ENCODE results near the gene ARHGEF11.

Gene ARHGEF11

DNA sequence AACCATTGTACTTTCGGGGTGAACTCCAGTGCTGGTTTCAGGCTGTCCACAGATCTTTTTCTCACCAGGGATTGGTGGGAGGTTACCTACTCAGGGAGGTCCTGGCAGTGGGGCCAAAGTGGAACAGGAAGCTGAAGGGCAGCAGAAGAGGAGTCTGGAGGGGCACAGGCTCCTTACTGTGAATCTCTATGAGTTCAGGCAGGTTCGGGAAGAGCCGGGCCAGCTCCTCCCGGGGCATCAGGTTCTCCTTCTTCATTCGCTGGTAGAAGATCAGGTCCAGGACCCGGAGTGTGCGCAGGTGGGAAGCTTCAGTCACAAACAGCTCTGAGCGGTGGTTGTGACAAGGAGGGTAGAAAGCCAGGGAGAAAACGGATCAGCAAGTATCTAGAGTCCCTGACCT is 98.4 kb downstream of the ARHGEF11 start:
- DNase-seq = no peak

- no peak for DNase-seq
Observed at GRCh38 chr1:156945881-156946661, 99.5 kb downstream of the ARHGEF11 start.

DNA sequence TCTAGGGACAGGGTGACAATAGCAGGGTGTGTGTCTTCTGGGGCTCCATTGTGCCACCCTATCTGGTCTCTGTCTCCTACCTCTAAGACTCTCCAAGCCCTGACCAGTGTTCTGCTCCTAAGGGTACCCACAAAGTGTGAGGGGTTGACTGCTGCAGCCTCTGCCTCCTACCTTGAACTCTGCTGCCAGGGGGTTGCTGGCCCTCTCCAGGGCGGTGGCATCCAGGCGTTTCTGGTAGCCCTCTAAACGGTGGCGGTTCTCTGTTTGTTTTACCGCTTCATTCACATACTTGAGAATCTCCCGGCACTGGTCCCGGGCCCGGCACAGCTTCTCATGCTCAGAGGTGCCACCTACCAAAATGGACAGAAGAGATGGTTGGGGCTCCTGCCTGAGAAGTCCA is 100.7 kb downstream of the ARHGEF11 start:
- no peak for DNase-seq

DNA sequence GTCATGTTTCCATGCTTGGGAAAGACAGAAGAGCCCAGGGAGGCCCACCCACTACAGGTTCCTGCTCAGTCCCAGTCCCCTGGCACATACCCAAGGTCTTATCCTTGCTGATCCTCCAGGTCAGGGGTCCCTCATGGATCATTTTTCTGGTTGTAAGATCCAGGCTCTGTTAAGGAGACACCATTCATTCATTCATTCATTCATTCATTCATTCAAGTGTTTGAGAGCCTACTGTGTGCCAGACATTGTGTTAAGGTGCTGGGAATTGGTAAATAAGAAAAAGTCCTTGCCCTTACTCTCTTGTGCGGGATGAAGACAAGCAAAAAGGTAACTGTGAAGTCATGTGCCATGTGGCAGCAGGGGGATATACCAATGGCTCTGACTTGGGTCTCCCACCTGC is 101.3 kb downstream of the ARHGEF11 start:
- DNase-seq = no peak

DNA sequence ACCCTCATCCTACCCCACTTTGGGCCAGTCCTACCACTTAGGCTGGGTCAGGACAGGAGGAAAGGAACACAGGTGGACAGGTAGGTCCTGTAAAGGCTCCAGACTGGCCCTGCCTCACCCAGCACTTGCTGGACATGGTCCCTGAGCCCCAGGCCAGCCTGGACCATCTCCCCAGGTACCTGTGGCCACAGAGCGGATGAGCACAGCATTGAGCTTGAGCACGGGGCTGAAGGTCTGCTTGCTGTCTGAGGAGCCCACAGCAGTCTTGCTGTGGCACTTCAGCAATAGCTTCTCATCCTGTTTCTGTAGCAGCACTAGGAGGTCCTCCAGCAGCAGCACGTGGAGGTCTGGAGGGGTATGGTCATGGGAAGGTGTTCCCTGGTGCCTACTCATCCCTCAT is 101.8 kb downstream of the ARHGEF11 start:
- no peak for DNase-seq

GRCh38 chr1:156942576-156942975 is 103.0 kb downstream of the ARHGEF11 start:
- no peak for DNase-seq

DNA sequence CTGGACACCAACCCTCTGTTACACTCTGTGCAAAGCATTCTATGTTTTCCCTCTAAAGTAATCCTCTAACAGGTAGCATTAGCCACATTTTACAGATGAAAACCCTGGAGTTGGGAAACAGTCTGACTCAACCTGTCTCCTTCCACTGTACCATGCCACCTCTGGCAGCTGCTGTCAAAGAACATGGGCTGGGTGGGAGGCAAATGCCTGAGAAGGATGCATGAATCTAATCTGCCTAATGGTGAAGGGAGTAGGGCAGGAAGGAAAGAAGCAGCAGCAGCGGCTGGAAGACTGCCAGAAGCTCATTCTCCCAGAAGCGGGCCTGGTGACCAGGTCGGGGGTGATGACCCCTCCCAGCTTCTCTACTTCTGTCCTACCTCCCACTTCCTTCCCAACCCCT is 103.4 kb downstream of the ARHGEF11 start:
- no peak for DNase-seq

DNA sequence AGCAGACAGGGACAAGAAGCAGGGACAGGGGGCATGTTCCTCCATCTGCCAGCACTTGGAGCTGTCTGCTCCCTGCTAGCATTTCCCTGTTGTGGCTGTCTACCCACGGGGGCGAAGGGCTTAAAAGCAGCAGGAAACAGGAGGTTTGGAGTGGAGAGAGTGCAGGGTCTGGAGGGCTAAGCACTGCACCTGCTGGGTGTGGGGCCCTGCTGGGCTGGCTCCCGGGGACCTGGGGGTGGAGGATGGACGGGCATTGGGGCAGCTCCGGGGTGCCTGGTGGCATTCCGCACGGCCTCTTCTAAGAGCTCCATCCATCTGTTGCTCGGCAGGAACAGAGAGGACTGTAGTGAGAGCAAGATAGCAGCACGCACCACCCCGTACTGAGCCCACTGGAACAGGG is 103.9 kb downstream of the ARHGEF11 start:
- DNase-seq = no peak

DNA sequence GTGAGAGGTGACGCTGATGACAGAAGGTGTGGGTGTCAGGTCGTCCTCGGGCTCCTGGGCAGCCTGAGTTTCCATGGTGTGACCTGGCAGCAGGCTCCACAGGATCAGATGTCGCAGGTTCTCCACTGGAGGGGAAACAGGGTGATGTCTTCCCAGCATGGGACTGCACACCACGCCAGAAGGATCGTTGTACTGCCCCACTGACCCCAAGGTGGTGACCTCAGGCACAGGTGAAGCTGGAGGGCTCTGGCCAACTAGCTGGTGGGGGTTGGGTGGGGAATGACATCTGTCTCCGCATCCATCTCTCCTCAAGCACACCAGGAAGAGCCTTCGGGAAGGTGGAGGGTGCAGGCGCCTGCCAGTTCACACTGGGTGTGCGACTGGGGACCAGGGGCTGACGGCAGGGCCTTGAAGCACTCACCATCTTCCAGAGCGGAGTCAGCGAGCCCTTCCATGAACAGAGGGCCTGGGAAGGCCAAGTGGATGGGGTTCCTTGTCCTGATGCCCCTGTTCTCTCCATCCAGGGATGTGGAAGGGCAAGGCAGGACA is 105.7 kb downstream of the ARHGEF11 start:
- DNase-seq = no peak

- no peak for DNase-seq
Observed at GRCh38 chr1:156938813-156939212, 106.7 kb downstream of the ARHGEF11 start.

- DNase-seq = no peak
Observed at GRCh38 chr1:156937883-156938282, 107.7 kb downstream of the ARHGEF11 start.

GRCh38 chr1:156936721-156937220 is 108.8 kb downstream of the ARHGEF11 start:
- no peak for DNase-seq

DNA sequence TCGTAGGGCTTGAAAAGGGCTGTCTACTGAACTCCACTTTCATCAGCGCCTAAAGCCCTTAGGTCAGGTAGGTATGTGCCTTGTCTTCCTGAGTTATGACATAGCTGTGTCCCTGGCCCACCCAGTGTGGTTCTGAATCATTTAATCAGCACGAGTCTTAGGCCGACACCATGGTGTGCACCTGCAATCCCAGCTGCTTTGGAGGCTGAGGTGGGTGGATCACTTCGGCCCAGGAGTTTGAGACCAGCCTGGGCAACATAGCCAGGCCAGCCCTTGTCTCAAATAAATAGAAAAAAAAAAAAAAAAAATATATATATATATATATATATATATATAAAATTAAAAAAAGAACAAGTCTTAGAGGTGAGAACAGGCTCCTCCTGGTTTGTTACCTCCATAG is 109.4 kb downstream of the ARHGEF11 start:
- no peak for DNase-seq

- no peak for DNase-seq
Observed at GRCh38 chr1:156935505-156936128, 109.9 kb downstream of the ARHGEF11 start.

- no peak for DNase-seq
Observed at GRCh38 chr1:156933136-156933535, 112.4 kb downstream of the ARHGEF11 start.

DNA sequence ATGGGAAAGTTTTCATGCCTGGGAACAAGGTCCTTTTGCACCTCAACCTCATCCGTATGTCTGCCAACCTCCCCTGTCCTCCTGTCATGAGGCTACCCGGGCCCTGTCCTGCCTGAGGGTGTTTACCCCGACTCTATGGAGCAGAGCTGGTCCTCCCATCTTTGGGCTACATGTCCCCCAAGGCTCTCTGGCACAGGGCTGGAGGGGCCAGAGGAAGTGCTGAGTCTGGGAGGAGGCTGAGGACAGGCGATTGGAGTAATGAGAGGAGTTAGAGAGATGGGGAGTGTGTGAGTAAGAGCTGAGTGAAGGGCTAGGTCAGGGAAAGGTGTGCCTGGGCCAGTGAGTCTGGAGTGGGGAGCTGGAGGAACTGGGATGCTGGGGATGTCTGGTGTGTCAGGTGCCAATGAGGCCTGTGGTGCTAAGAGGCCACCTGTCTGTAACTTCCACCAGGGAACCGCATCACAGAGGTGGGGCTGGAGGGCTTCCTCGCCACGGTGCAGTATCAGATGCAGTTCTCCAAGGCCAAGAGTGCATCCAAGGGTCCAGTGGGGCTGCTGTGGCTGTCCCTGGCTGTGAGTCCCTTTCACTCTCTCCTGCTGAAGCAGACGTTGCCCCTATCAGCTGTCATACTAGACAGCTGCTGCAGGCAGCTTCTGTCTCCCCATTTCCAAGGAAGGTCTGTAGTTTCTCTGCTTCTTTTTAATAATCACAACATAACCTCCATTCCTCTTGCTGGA is 113.4 kb downstream of the ARHGEF11 start:
- DNase-seq = no peak

DNA sequence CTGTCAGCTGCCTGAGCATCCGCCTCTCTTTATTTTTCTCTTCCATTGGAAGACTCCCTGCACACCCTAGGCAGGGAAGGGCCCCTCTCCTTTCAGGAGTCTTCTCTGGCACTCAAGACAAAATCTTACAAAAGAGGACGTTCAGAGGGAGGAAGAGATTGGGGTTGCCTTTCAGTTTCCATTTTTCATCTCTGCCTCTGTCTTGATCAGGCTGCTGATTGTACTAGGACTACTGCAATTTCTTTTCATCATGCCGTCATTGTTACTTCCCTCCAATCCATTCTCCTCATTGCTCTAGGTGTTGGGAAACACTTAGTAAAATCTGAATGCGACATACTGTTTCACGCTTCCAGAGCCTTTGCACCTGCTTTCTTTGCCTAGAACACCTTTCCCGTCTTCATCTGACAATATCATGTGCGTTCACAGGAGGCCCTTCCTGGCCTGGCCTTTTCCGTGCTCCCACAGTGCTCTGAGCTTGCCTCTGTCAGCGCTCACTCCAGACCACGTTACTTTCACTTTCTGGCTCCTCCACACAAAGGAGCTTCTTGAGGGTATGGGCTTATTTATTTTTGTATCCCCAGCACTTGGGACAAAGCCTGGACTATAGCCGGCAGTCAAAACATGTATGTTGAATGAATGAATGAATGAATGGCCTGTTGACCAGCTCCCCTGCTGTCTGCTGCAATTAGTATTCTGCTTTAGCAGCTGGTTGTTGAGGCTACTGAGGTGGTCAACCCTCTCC is 114.2 kb downstream of the ARHGEF11 start:
- no peak for DNase-seq

GRCh38 chr1:156930483-156930882 is 115.1 kb downstream of the ARHGEF11 start:
- no peak for DNase-seq

DNA sequence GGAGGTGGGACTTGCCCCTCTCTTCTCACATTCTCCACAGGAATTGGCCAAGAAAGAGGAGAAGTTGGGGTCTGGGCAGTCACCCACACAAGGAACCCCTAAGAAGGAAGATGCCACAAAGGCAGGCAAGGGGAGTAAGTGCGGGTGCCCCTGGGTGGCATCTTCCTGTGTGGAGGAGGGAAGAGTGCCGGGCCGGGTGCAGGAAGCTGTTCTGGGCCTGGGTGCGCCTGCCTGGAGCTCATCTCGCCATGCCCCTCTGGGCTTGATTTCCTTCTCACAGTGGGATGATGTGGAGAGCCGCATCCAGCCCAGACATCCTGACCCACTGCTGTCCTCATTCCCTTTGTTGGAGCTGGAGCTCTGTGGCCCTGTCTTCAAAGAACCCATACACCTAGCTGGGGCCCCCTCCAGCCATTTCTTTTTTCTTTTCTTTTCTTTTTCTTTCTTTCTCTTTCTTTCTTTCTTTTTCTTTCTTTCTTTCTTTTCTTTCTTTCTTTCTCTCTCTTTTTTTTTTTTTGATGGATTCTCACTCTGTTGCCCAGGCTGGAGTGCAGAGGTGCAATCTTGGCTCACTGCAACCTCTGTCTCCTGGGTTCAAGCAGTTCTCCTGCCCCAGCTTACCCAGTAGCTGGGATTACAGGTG is 115.8 kb downstream of the ARHGEF11 start:
- no peak for DNase-seq

DNA sequence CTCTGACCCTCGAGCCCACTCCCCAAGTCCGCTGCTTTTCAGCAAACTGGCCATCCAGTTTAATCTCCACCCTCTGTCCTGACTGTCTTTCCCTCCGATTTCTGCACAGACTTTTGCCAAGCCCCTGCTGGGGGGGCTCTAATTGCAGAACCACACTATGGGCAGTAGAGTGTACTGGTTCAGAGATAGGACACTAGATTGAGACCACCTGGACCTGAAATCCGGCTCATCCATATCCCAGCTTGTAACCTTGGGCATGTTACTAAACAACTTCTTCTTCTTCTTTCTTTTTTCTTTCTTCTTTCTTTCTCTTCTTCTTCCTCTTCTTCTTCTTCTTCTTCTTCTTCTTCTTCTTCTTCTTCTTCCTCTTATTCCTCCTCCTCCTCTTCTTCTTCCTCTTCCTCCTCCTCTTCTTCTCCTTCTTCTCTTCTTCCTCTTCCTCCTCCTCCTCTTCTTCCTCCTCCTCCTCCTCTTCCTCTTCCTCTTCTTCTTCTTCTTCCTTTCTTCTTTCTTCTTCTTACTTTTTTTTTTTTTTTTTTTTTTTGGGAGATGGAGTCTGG is 117.4 kb downstream of the ARHGEF11 start:
- no peak for DNase-seq

DNA sequence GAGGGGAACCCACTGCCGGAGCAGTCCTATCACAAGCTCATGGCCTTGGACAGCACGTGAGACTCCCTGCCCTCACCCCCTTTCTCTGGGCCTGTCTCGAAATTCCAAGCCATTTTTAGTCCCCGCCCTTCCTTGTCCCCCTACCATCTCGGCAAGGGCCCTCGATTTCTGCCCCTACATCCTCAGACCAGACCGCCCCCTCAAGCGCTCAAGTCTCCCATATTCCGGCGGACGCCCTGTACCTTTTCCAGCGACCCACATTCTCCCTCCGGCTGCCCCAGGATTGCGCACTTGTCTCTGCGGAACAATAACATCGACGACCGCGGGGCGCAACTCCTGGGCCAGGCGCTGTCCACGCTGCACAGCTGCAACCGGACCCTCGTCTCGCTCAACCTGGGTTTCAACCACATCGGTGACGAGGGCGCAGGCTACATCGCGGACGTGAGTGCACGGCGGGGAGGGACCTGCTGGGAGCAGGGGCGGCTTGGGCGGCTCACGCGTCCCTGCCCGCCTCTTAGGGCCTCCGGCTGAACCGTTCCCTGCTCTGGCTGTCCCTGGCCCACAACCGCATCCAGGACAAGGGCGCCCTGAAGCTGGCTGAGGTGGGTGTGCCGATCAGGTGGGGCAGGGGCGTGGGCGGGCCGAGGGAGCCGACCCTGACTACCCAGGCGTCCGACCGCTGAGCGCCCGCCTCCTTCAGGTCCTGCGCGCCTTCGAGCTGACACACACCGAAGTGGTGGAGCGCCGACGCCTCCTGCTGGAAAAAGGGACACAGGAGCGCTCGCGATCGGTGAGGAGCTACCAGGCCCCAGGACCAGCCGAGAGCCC is 118.1 kb downstream of the ARHGEF11 start:
- DNase-seq = peak; percentile 70
